T-helper 2 cell treated with Interferon-gamma antibody and Interleukin-4, amounts not matched to agents 100 ng/mL and 5 ng/mL, for 36 hours (primary cell): ENCODE measurements around the gene G3BP2. TPM values are rescaled to one million over a fixed set of nuclear protein-coding genes. Genes with fewer than 3 reads are reported as not detected.
"Not testable (repeated sequence)": the region's sequence is repeated elsewhere in the genome, so short reads cannot be mapped to it uniquely, and the experiment has no call there.

Source experiments
- intact Hi-C: fragments of 100-400 bp; cut with micrococcal nuclease; formaldehyde crosslinking; loops from one replicate; pipeline ENCODE4 v1.15.1; 2023
- total RNA-seq: library from RNA; stranded (reverse); gene quantifications from 2 replicates; pipeline ENCODE4 v1.2.3, GENCODE V29; 2022

Gene G3BP2
- total RNA-seq: 136 and 141 TPM in 2 replicates

DNA sequence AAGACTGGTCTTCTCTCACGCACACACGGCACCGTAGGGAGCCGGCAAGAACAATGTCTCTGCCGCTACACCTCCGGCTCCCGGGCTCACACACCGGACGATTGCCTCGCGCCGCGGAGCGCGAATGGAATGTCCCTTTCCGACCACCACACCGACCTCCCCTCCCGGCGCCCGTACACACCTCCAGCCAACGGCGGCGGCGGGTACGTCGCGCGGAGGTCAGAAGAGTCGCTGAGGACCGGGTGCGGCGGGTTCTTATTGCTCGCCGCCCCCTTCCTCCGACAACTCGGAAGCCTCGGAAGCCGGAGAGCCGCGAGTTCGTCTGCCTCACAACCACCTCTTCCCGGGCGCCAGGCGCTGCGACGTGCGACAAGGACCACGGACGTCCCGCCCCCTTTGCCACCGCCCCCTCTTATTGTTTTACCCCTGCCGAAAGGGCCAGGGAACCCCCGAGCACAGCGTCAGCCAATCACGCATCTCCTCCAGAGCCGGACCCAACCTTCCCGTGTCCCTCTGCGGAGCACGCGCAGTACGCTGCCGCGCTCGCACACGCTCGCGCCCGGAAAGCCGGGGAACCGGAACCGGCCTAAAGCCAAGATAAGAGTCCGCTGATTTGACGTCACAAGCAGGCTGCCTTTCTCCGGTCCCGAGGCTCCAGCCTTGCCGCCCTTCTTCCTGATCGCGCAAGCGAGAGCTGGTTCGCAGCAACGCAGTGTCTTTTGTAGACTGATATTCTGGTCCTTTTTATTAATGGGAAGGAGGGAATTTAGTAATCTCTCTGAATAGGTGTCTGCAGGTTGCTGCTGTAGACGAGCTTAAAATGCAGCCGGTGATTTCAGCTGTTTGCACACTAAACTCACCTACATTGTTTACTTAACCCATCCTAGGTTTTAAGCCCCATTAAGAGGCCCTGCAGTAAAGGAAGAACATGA lies at the start of gene G3BP2:
TSS of gene G3BP2 (minus strand) at position 385 of the 932 bp plus-strand sequence. CDS start 11,386 bp downstream, outside the sequence.
- intact Hi-C loops: loop anchor here (1.0 to 2.0 kb wide), 7 partner anchors 18 to 475 kb away; partner anchors contain the start of genes CDKL2, NUP54, RCHY1 and THAP6

DNA sequence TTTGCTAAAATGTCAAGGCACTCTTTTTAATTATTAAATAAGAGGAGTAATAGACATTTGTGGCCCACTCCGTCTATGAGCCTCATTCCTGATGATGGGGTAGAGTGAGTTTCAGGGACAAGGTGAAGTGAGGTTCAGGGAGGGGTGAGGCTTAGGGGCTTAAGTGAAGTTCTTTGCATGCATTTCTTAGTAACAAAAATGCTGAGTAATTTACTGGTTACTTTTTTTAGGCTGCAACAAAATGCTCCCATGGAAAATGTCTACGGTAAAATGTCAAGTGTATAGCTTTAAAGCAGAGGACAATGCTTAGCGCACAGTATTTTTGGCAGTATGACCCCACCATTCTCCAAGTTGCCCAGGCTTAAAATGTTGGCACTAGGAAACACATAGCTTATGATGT lies 49.2 kb upstream of the G3BP2 start:
- intact Hi-C loops: loop anchor here (5.0 to 10.0 kb wide), 2 partner anchors 125 to 272 kb away; partner anchors contain the start of gene SDAD1

DNA sequence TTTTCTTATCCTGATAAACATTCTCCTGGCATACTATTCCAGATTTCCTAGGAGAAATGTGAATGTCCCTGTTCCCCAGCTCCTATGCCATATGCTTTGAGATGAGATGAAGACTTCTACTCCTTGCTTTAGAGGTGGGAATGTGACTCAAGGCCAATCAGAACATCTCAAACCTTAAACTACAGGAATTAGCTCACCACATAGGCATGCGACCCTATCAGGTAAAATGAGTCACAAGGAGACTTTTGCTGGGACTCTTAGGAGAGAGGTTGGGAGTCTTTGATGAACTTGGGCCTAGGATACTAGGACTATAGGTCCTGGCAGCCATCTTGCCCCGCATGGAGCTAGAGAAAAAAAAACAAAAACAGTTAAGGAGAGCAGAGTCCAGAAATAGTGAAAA lies 45.3 kb upstream of the G3BP2 start:
- intact Hi-C loops: no loop called here

DNA sequence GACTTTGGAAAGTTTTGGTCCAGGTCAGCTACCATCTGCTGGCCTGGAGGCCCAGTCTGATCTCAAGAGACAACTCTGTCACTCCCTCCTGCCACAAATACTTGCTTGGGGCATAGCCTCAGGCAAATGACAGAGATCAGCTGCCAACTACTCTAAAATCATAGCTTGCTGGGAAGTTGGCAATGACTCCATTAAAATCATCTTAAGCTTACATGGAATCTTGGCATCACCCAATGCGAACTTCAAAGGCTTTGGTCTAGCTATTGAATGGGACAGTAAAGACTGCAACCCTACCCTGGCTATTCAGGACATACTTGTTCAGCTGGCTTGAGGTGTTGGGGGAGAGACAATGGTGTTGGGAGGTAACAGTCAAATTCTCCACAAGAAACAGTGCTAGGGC lies 44.2 kb upstream of the G3BP2 start:
- intact Hi-C loops: no loop called here

DNA sequence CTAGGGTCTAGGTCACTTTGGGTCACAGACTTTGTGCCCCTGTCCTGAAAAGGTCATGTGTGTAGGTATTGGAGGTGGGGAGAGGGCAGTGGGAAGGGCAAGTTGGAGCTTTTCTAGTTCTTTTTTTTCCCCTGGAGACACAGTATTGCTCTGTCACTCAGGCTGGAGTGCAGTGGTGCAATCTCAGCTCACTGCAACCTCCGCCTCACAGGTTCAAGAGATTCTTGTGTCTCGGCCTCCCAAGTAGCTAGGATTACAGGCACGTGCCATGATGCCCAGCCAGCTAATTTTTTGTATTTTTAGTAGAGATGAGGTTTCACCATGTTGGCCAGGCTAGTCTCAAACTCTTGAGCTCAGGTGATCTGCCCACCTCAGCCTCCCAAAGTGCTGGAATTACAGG lies 42.8 kb upstream of the G3BP2 start:
- intact Hi-C loops: not testable (repeated sequence)

DNA sequence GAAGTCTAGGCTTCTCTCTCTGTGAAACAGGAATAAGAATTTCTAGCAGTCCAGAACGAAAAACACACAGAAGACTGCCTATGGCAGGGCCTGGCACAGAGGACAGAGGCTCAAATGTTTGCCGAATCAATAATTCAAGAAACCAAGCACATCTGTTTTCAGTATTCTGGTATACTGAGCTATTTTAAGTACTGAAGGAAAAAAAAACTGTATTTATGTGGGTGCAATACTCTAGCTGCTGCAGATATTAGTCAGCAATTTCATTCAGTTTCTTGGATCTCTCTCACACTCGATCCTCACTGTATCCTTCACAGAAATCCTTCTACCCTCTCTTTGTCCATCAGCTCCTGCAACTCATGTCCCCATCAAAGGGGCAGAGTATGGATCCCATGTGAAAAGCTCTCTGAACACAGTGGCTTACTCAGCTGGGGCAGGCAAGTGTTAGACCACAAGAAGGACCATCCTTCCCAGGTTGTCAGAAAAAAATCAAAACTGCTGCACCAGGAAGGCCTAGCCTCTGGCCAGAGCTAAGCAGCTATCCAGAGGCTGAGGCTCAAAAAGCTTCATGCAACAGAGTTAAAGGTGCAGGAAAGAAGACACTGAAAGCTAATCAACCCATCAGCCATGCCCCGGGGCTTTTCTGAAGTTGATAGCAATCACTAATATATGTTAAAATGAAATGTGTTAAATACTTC lies 42.0 kb upstream of the G3BP2 start:
- intact Hi-C loops: no loop called here

DNA sequence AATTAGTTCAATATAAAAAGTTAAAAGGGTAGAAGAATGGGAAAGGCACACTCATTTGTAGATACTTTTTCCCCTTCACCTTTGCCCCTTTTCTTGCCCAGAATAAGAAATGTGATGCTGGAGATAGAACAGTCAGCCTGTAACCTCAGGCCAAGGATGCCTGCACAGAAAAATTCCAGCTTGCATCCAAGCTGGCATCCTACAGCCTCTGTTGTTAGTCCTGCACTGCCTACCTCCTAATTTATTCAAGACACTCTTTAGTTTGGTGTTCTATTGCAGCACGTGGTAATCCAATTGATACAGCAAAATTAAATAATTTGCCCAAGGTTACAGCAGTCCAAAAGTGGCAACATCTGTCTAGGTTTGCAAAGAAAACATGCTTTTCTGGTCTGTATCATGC lies 41.5 kb upstream of the G3BP2 start:
- intact Hi-C loops: no loop called here

DNA sequence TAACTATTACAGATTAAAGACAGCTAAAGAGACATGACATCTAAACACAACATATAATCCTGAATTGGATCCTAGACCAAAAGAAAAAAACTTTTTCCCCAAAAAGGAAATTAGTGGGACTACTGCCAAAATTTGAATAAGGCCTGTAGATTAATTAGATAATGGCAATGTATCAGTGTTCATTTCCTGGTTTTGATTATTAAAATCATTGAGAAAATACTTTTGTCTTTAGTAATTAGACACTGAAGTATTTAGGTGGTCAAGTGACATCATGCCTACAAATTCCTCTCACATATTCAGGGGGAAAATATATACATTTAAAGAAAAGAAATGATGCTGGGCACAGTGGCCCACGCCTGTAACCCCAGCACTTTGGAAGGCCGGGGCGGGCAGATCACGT lies 40.8 kb upstream of the G3BP2 start:
- intact Hi-C loops: no loop called here

DNA sequence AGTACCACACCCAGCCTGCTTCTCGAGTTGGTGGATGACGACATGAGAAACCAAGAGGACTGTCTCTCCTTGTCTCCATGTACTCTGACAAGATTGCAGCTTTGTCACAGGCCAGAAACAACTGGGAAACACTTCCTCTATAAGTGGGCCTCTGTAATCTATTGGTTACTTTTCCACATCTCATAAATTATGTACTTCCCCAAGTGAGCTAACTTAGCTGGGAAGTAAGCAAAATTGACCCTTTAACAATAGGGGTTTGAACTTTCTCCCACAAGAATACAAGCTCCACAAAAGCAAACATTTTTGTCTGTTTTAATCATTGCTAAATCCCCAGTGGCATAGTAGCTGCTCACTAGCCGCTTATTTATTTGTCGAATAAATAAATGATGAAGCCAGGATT lies 37.0 kb upstream of the G3BP2 start:
- intact Hi-C loops: no loop called here

DNA sequence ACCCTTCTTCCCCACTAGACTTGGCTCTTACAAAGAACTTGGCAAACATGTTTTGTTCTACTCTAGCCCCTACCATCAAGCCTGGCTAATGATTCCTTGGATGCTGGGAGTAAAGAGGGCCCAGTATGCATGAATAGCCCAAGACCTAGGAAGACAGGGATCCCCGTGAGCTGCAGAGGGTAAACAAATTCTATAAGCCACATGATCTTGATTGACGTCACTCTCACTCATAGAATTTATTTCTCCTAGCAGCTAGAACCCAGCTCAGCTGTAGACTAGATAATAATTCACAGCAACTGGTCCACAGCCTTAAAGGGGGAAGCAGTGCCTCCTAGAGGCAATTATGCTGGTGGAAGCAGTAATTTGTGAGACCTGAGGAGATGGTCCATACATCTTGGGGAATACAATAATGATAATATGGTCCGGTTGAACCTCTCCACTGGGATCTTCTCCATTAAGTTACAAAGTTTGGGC lies 35.0 kb upstream of the G3BP2 start:
- intact Hi-C loops: loop anchor here (2.0 kb wide), 1 partner anchor 53 kb away; no protein-coding TSS in a partner anchor

DNA sequence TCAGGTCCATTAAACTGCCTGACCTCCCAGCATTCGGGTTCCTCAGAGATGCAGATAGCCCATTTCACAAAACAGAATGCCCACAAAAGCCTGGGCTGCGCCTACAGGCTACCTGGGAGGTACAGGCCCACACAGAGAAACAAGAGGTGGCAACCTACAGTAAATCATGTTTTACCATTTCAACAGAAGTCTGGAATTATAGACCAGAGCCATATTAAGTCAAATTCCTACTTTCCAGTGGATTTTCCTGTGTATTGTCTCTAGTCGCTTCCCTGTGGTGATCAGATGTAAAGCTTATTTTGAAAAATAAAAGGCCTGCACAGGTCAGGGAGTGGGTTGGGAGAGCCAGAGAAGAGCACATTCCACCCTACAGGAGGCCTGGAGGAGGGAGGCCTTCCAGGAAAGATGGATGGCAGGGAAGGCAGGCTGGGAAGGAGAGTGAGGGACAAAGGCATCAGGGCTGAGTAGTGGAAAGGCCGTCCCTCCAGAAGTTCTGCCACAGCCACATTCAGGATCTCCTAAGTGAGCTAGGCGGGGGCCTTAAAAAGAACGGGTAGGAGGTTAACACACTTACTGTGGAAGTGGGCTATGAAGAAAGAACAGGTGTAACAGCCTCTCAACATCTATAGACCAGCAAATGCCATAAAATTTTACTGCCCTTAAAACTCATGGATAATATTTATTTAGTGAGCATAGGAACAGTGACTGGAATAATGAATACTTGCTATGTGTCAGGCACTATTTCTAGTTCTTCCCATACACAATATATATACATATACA lies 32.2 kb upstream of the G3BP2 start:
- intact Hi-C loops: no loop called here

DNA sequence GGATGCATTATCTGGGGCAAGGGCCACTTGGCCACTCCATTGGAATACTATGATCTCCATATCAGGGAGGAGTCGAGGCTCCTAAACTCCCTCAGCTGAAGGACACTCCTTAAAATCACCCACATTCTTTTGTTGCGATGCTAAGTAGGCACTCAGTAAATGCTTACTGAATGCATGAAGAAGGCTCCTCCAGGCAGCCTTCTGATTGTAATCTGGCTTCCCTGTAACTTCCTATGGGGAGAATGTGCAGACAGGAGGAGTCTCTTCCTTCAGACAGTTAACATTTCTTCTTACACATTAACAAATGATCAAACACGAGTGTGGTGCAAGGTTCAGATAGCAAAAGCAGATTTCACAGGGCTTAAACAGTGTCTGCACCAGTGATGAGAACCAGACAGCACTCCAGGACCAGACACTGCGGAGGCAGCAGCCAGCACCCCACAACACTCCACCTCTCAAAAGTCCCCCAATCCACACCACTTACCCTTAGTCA lies 29.8 kb upstream of the G3BP2 start:
- intact Hi-C loops: no loop called here

DNA sequence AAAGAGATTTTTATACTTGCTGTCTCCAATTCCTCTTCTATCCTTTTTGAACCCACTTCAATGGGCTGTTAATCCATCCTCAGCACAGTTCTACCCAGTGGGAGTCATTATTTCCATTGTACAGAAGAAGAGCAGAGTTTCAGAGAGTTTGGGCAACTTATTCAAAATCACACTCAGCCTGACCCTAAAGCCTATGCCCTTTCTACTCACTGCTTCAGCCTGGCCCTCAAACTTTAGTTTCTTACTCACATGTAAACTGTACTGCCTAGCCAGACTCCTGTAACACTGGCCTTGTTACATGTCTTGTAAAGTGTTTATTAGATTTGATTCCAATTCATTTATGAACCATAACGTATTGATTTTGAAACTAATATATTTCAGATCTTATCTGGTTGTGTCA lies 26.1 kb upstream of the G3BP2 start:
- intact Hi-C loops: loop anchor here (2.0 kb wide), 3 partner anchors 26 to 44 kb away; partner anchors contain the start of genes G3BP2 and USO1

DNA sequence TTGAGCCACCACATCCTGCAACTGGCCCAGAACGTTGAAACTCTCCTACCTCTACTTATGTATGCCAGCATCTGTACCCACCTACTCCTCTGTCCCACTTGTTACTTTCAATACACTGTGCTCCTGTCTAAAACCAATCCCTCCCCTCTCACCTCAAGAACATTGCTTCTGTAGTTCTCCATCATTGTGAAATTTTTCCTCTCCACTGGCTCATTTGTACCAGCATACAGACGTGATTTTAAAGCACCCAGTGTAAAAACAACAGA lies 25.7 kb upstream of the G3BP2 start:
- intact Hi-C loops: loop anchor here (2.0 kb wide), 3 partner anchors 26 to 44 kb away; partner anchors contain the start of genes G3BP2 and USO1

DNA sequence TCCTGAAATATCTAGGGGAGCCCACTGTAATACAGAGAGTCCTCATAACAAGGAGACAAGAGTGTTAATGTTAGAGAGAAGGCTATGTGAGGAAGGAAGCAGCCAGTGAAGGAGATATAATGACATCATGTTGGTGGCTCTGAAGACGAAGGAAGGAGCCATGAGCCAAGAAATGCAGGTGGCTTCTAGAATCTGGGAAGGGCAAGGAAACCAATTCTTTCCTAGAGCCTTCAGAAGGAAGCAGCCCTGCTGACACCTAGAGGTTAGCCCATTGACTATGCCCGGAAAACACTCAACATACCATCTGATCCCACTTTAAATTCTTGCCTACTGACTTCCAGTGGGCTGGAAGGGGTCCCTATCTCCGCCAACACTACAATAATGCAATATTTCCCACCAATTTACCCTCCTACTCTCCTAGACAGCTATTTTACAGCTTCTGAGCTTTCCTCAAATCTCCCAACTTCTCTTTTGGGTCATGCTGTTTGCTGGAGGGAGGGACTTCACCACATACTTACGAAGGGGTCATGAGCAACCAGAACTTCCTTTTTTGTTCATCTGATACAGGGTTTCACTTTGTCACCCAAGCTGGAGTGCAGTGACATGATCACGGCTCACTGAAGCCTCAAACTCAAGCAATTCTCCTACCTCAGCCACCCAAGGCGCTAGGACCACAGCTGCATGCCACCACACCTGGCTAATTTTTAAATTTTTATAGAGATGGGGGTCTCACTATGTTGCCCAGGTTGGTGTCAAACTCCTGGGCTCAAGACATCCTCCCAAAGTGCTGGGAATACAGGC lies 25.2 kb upstream of the G3BP2 start:
- intact Hi-C loops: loop anchor here (2.0 kb wide), 3 partner anchors 26 to 44 kb away; partner anchors contain the start of genes G3BP2 and USO1

DNA sequence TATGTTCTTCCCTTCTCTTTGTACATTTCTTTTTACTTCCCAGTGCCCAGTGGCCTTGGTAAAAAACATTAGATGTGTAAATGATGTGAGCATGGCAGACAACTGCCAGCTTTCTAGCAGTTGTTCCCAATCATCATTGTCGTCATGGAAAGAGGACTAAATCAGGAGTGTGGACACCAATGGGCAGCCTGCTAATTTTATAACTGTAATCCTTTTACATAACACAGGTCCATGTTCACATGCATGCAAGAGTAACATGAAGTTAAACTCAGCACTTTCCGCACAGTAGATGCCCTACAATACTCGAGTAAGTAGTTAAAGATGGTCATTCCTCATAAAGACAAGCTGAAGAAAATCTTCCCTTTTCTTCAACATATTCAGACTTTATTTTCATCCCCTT lies 23.4 kb upstream of the G3BP2 start:
- intact Hi-C loops: no loop called here

DNA sequence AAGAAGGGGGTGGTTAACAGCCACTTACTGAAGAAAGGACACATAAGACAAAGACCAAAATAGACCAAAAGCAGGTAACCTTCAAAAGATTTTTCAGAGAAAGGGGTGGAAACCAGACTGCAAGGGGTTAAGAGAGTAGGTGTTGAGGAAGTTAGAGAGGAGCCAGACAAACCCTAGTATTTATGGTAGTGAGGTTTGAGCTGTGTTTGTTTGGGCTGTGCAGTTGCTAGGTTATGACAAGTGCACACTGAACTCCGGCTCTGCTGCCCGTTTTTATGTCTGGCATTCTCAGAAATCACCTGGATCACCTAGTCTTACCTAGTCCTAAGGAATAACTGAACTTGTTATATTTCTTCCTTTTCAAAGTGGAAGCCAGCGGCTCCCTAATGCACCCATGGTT lies 22.9 kb upstream of the G3BP2 start:
- intact Hi-C loops: no loop called here

DNA sequence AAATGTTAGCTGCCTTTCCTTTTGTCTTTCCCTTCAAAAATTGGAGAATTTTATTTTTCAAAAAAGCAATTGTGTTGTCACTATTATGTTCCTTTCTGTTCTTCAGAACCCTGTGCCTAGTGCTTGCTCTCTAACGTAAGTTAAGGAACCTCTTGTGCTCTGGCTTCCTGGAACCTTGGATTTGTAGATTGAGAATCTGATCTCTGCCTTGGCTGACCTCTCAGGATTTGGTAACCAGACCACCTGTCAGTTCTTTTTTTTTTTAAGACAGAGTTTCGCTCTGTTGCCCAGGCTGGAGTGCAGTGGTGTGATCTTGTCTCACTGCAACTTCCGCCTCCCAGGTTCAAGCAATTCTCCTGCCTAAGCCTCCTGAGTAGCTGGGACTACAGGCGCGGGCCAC lies 18.9 kb upstream of the G3BP2 start:
- intact Hi-C loops: not testable (repeated sequence)

DNA sequence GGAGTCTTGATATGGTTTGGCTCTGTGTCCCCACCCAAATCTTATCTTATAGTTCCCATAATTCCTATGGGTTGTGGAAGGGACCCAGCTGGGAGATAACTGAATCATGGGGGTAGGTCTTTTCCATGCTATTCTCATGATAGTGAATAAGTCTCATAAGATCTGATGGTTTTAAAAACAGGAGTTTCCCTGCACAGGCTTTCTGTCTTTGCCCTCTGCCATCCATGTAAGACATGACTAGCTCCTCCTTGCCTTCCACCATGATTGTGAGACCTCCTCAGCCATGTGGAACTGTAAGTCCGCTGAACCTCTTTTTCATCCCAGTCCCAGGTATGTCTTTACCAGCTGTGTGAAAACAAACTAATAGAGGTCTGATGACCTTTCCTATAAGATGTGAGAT lies 13.9 kb upstream of the G3BP2 start:
- intact Hi-C loops: not testable (repeated sequence)

DNA sequence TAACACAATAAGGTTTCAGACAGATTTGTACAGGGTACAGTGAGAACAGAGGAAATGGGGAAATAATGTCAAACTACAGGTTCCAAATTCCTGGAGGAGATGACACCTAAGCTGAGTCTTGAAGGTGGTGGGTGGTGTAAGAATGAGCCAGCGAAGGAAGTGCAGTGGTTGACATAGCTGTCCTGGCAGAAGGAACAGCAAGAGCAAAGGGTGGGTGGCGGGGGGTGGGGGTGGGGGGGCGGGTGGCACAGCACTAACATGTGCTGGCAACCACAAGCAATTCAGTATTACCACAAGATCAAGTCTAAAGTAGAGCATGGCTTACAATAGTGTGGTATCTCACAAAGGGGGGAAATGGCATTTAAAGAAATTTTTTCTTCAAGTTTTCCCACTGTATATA lies 13.1 kb upstream of the G3BP2 start:
- intact Hi-C loops: no loop called here
